ENCODE measurements around the gene NOX4. TPM values are rescaled to one million over a fixed set of nuclear protein-coding genes. Genes with fewer than 3 reads are reported as not detected.

Gene NOX4
- total RNA-seq, 2 experiments from 2014 or later = not detected

DNA sequence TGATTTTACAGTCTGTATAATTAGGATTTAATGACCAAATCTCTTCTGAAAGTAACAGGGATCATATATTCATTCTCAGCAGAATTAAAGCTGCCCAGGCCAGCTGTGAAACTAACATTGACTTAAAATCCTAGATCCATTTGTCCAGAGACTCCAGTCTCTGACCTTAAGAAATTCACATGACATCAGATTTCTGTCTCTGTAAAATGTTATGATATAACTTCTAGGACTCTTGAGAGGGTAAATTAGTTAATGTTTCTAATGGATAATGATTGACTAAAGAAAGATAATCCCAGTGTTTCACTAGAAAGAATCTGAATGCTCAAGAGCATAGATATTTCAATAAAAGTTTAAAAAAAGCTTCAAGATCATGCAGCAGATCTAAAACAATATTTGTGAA is 6.3 kb downstream of the NOX4 start:
- H3K27ac Mint-ChIP-seq = no peak overlapping the region
- H3K9me3 Mint-ChIP-seq = no peaks in the 10 kb centered on the region
- H3K4me1 Mint-ChIP-seq (ENCODE audit: low read depth) = no peaks in the 10 kb centered on the region
- peaks cover 3% of the 10 kb centered on the region for H3K27me3 Mint-ChIP-seq
- no peaks in the 10 kb centered on the region for H3K36me3 Mint-ChIP-seq (ENCODE audit: low read depth)
- TF ChIP-seq, protein P1, sequence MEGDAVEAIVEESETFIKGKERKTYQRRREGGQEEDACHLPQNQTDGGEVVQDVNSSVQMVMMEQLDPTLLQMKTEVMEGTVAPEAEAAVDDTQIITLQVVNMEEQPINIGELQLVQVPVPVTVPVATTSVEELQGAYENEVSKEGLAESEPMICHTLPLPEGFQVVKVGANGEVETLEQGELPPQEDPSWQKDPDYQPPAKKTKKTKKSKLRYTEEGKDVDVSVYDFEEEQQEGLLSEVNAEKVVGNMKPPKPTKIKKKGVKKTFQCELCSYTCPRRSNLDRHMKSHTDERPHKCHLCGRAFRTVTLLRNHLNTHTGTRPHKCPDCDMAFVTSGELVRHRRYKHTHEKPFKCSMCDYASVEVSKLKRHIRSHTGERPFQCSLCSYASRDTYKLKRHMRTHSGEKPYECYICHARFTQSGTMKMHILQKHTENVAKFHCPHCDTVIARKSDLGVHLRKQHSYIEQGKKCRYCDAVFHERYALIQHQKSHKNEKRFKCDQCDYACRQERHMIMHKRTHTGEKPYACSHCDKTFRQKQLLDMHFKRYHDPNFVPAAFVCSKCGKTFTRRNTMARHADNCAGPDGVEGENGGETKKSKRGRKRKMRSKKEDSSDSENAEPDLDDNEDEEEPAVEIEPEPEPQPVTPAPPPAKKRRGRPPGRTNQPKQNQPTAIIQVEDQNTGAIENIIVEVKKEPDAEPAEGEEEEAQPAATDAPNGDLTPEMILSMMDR (IDR thresholded peaks at IDR 0.05) = no peak
- no peak overlapping the region for H3K4me3 Mint-ChIP-seq
- no peak for ATAC-seq
- no peak for DNase-seq
- POLR2A ChIA-PET = no interaction called here
- intact Hi-C loops (cut with micrococcal nuclease) = no loop called here
- CTCF ChIA-PET = no interaction called here

DNA sequence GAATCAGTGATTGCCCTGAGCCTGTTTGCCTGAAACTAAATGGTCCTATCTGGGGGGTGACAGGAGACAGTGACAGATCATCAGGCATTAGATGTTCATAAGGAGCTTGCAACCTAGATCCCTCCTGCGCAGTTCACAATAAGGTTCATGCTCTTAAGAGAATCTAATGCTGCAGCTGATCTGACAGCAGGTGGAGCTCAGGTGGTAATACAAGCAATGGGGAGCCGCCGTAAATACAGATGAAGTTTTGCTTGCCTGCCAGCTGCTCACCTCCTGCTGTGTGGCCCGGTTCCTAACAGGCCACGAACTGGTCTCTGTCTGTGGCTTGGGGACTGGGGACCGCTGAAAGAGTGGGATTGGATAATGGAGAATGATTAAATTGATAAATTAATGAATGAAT is 14.0 kb downstream of the NOX4 start:
- POLR2A ChIA-PET = no interaction called here
- H3K4me3 Mint-ChIP-seq = no peak overlapping the region
- CTCF ChIA-PET = no interaction called here
- no peaks in the 10 kb centered on the region for H3K4me1 Mint-ChIP-seq (ENCODE audit: low read depth)
- no peak overlapping the region for H3K27ac Mint-ChIP-seq
- ATAC-seq (no peak), DNase-seq (no peak)
- intact Hi-C loops (cut with micrococcal nuclease) = no loop called here
- H3K36me3 Mint-ChIP-seq (ENCODE audit: low read depth) = no peaks in the 10 kb centered on the region
- no peaks in the 10 kb centered on the region for H3K27me3 Mint-ChIP-seq
- no peaks in the 10 kb centered on the region for H3K9me3 Mint-ChIP-seq
- TF ChIP-seq, protein P1 (IDR thresholded peaks at IDR 0.05) = no peak

DNA sequence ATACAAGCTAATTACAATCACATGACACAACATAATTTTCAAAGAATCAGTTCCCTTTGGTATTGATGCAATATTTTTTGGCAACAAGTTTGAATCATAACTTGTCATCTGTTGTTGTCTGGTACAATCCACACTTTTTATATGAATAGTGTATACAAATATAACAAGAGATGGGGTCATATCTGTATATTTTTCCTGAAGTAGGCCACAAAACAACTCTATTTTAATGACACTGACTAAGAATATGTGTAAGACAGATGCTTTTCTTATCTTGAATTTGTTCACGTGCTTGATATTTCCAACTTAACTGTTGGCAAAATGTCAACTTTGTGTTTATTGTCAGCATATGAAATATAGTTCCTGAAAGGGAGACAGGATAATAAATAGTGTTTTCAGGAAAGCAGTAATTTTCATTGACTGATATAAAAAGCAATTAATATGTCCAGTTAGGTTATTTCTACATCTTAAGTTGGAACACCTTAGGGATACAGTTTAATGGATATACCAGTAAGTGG is 27.9 kb downstream of the NOX4 start:
- H3K36me3 Mint-ChIP-seq (ENCODE audit: low read depth) = no peaks in the 10 kb centered on the region
- H3K27ac Mint-ChIP-seq = no peak overlapping the region
- intact Hi-C loops (cut with micrococcal nuclease) = no loop called here

DNA sequence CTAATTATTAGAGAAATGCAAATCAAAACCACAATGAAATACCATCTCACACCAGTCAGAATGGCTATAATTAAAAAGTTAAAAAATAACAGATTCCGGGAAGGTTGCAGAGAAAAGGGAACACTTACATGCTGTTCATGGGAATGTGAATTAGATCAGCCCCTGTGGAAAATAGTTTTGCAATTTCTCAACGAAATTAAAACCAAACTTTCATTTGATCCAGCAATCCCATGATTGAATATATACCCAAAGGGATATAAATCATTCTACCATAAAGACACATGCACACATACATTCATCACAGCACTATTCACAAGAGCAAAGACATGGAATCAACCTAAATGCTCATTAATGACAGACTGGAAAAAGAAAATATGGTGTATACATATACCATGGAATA is 32.5 kb downstream of the NOX4 start:
- H3K27me3 Mint-ChIP-seq = no peaks in the 10 kb centered on the region
- ChIA-PET POLR2A (no interaction called here), CTCF (no interaction called here)
- H3K27ac Mint-ChIP-seq = no peak overlapping the region
- no peak overlapping the region for H3K4me3 Mint-ChIP-seq
- no peaks in the 10 kb centered on the region for H3K4me1 Mint-ChIP-seq (ENCODE audit: low read depth)
- H3K9me3 Mint-ChIP-seq = peaks cover 3% of the 10 kb centered on the region
- intact Hi-C loops (cut with micrococcal nuclease) = no loop called here
- DNase-seq (no peak), ATAC-seq (no peak)
- TF ChIP-seq, protein P1 (IDR thresholded peaks at IDR 0.05) = no peak
- no peaks in the 10 kb centered on the region for H3K36me3 Mint-ChIP-seq (ENCODE audit: low read depth)

More for the DNA sequence above, 27.9 kb downstream of the NOX4 start:
- Mint-ChIP-seq H3K4me1 (ENCODE audit: low read depth) (no peaks in the 10 kb centered on the region), H3K4me3 (no peak overlapping the region), H3K9me3 (no peaks in the 10 kb centered on the region), H3K27me3 (no peaks in the 10 kb centered on the region)
- CTCF ChIA-PET = interaction anchor here (0.6 kb wide), 1 partner anchor 39 kb away, joined by 4 read pairs; no protein-coding TSS in a partner anchor
- DNase-seq (no peak), ATAC-seq (no peak)
- POLR2A ChIA-PET = no interaction called here
- TF ChIP-seq, protein P1 (IDR thresholded peaks at IDR 0.05) = no peak

DNA sequence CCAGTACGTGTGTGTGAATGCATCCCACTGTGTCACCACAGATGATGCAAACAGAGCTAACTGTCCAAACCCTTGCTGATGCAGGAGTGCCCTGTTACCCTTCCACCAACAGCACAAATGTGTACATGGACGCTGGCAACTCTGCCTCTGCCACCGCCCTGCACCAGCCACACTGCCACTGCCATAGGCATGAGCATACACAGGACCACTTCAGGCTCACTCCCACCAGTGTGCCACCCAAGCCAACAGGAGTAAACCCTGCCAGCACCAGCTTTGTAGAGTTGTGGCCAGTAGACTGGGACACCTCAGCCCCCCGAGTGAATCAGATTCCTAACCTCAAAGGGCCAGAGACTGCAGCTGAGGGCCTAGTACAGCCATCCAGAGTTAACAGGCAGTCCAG is 34.0 kb downstream of the NOX4 start:
- DNase-seq (no peak), ATAC-seq (no peak)
- H3K27me3 Mint-ChIP-seq = no peaks in the 10 kb centered on the region
- intact Hi-C loops (cut with micrococcal nuclease) = no loop called here
- ChIA-PET POLR2A (no interaction called here), CTCF (no interaction called here)
- TF ChIP-seq, protein P1 (IDR thresholded peaks at IDR 0.05) = no peak
- H3K27ac Mint-ChIP-seq = no peak overlapping the region
- H3K36me3 Mint-ChIP-seq (ENCODE audit: low read depth) = no peaks in the 10 kb centered on the region
- peaks cover 3% of the 10 kb centered on the region for H3K9me3 Mint-ChIP-seq
- no peak overlapping the region for H3K4me3 Mint-ChIP-seq
- H3K4me1 Mint-ChIP-seq (ENCODE audit: low read depth) = no peaks in the 10 kb centered on the region
